ENCODE measurements around the gene HSP90AB1. TPM values are rescaled to one million over a fixed set of nuclear protein-coding genes. Genes with fewer than 3 reads are reported as not detected.

The HSP90AB1 gene
- total and polyA plus RNA-seq, 9 of the 15 experiments (the other 6 are each of a cell fraction or from before 2014, with no cell fraction given): 1,780 to 3,358 (median 2,262) TPM

DNA sequence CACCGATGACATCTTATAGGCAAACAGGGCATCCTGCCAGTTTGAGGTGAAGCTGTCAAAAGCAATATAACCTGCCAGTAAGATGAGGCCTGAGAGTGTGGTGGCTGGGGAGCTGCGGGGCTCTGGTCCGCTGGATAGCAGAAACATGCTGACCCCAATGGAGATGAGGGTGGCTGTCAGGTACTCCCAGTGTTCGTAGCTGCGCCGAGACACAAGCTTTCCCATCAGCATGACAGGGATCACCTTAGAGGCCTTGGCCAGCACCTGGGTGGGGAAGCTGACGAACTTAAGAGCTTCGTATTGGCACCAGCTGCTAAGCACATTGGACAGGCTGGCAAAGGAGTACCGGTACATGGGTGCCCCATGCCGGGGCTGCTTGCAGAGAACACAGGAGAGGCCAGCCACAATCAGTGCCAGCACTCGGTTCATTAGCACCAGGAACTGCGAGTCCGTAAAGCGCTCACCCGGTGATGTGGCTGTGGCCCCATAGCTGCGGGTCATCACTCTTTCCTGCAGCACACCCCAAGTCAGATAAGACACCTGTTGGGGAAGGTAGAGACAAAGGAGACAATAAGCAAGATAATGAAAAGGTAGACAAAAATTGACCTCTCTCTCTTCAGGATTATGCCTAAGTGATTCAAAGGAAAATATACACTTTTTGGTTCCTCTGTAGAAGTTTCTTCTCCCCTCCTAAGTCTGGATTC is 8.4 kb downstream of the HSP90AB1 start (continued):
- TF ChIP-seq ZNF121 (CRISPR knock-in tag; conservative IDR thresholded peaks at IDR 0.05): 0 out of 2 replicates have a peak, but pooled peaks have one; percentile 3
- 0 out of 2 replicates have a peak, but pooled peaks have one; percentile 41 for TF ChIP-seq ZNF830 (CRISPR knock-in tag; IDR thresholded peaks at IDR 0.05)
- peak; percentile 32 for TF ChIP-seq SUPT5H (IDR thresholded peaks at IDR 0.05)
- TF ChIP-seq ZZZ3 (IDR thresholded peaks at IDR 0.05): no peak
- TF ChIP-seq, protein P1, sequence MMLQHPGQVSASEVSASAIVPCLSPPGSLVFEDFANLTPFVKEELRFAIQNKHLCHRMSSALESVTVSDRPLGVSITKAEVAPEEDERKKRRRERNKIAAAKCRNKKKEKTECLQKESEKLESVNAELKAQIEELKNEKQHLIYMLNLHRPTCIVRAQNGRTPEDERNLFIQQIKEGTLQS (IDR thresholded peaks at IDR 0.05): no peak
- TF ChIP-seq, protein P1 (CRISPR knock-in tag; conservative IDR thresholded peaks at IDR 0.05): peak; percentile 82
- peak; percentile 81 for TF ChIP-seq POLR2G (IDR thresholded peaks at IDR 0.05; ENCODE audit: low read depth, low read length)
- no peak for TF ChIP-seq FOXJ3 (CRISPR knock-in tag; IDR thresholded peaks at IDR 0.05)
- TF ChIP-seq, protein P2, sequence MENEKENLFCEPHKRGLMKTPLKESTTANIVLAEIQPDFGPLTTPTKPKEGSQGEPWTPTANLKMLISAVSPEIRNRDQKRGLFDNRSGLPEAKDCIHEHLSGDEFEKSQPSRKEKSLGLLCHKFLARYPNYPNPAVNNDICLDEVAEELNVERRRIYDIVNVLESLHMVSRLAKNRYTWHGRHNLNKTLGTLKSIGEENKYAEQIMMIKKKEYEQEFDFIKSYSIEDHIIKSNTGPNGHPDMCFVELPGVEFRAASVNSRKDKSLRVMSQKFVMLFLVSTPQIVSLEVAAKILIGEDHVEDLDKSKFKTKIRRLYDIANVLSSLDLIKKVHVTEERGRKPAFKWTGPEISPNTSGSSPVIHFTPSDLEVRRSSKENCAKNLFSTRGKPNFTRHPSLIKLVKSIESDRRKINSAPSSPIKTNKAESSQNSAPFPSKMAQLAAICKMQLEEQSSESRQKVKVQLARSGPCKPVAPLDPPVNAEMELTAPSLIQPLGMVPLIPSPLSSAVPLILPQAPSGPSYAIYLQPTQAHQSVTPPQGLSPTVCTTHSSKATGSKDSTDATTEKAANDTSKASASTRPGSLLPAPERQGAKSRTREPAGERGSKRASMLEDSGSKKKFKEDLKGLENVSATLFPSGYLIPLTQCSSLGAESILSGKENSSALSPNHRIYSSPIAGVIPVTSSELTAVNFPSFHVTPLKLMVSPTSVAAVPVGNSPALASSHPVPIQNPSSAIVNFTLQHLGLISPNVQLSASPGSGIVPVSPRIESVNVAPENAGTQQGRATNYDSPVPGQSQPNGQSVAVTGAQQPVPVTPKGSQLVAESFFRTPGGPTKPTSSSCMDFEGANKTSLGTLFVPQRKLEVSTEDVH (IDR thresholded peaks at IDR 0.05; ENCODE audit: low read depth, partially characterized antibody): peak; percentile 47
- TF ChIP-seq FOXJ2 (tag; IDR thresholded peaks at IDR 0.05): no peak
- TF ChIP-seq TAF15 (IDR thresholded peaks at IDR 0.05; ENCODE audit: low read depth, low read length): 0 out of 2 replicates have a peak, but pooled peaks have one; percentile 61
- TF ChIP-seq POLR2AphosphoS5 (IDR thresholded peaks at IDR 0.05; ENCODE audit: control insufficient read depth, insufficient read depth, low read depth, low read length): peak; percentile 49; the same call in 1 of the 2 replicates
- TF ChIP-seq, protein P3, sequence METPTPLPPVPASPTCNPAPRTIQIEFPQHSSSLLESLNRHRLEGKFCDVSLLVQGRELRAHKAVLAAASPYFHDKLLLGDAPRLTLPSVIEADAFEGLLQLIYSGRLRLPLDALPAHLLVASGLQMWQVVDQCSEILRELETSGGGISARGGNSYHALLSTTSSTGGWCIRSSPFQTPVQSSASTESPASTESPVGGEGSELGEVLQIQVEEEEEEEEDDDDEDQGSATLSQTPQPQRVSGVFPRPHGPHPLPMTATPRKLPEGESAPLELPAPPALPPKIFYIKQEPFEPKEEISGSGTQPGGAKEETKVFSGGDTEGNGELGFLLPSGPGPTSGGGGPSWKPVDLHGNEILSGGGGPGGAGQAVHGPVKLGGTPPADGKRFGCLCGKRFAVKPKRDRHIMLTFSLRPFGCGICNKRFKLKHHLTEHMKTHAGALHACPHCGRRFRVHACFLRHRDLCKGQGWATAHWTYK (CRISPR knock-in tag; IDR thresholded peaks at IDR 0.05): no peak
- TF ChIP-seq EZH2 (IDR thresholded peaks at IDR 0.05; ENCODE audit: borderline replicate concordance, low read depth, low read length): no peak
- no peak for TF ChIP-seq MECOM (CRISPR knock-in tag; IDR thresholded peaks at IDR 0.05)
- no peak for TF ChIP-seq ETV6 (IDR thresholded peaks at IDR 0.05; ENCODE audit: borderline replicate concordance in 1 of 2, low read depth in 2 of 2, low read length in 1 of 2)
- peak; percentile 7; the same call in 1 of the 2 replicates for TF ChIP-seq ETV6 (CRISPR knock-in tag; IDR thresholded peaks at IDR 0.05; ENCODE audit: borderline replicate concordance)
- TF ChIP-seq HMGN3 (IDR thresholded peaks at IDR 0.05; ENCODE audit: borderline replicate concordance, extremely low read depth, insufficient read length, low read depth, low read length): no peak
- no peak for TF ChIP-seq NFE2L1 (tag; IDR thresholded peaks at IDR 0.05; ENCODE audit: borderline replicate concordance, low read depth)
- no peak for TF ChIP-seq ZNF75A (CRISPR knock-in tag; IDR thresholded peaks at IDR 0.05)
- no peak for TF ChIP-seq JUN (IDR thresholded peaks at IDR 0.05; ENCODE audit: borderline replicate concordance, low read depth, low read length)
- no peak for TF ChIP-seq JUN (CRISPR knock-in tag; IDR thresholded peaks at IDR 0.05; ENCODE audit: borderline replicate concordance)
- TF ChIP-seq ZFP30 (CRISPR knock-in tag; IDR thresholded peaks at IDR 0.05; ENCODE audit: borderline replicate concordance): no peak
- no peak for TF ChIP-seq BCOR (IDR thresholded peaks at IDR 0.05)

Data from K562 (cell line).